HEK293 (cell line): ENCODE results near the gene IDNK.

Source experiments
- CTCF ChIA-PET: fragments of 350-600 bp; formaldehyde crosslinking; extraction: SDS; loops from one replicate; lab custom pipeline; 2021; ENCODE audit warnings: antibody characterized with exemption; lab: Yijun Ruan, JAX
- POLR2A ChIA-PET: fragments of 300-600 bp; formaldehyde crosslinking; extraction: SDS; loops from one replicate; lab custom pipeline; 2020; ENCODE audit warnings: antibody characterized with exemption, inconsistent platforms; lab: Yijun Ruan, JAX
- H3K27ac ChIP-seq: fragments of 200-500 bp; sonication (Bioruptor generic); 2 replicates; pipeline ENCODE4 v1.5.1; 2014; ENCODE audit warnings: low read depth, low read length, control low read depth, inconsistent platforms; ENCODE audit errors: extremely low read depth
- H3K36me3 ChIP-seq, 2 experiments: fragments of 200-500 bp in 1 of 2; sonication (Bioruptor generic) in 1 of 2; 1 replicate in 1 of 2; 2 replicates in 1 of 2; pipeline ENCODE4 v1.5.1; 2014 to 2017; ENCODE audit warnings: inconsistent platforms in 2 of 2, low read length in 2 of 2; ENCODE audit not compliant: control insufficient read depth in 2 of 2, insufficient read depth in 1 of 2
- H3K4me1 ChIP-seq: fragments of 200-500 bp; sonication (Bioruptor generic); 2 replicates; pipeline ENCODE4 v1.5.1; 2014; ENCODE audit warnings: mild to moderate bottlenecking, low read length, inconsistent platforms; ENCODE audit not compliant: control insufficient read depth, insufficient read depth
- H3K4me3 ChIP-seq: 2 replicates; pipeline ENCODE4 v1.5.1; 2011; ENCODE audit warnings: low read depth, mild to moderate bottlenecking, control low read depth, low read length, moderate library complexity
- H3K9me3 ChIP-seq: fragments of 200-500 bp; sonication (Bioruptor generic); 2 replicates; pipeline ENCODE4 v1.5.1; 2014; ENCODE audit warnings: low read depth, low read length, inconsistent platforms; ENCODE audit not compliant: control insufficient read depth, insufficient read depth
- BCL6B ChIP-seq: fragments of 450-650 bp; formaldehyde crosslinking; IDR thresholded peaks from 2 replicates; pipeline ENCODE4 v1.5.1; 2017; ENCODE audit warnings: missing biosample characterization, missing genetic modification characterization
- CTCF ChIP-seq: fragments of 450-650 bp; formaldehyde crosslinking; IDR thresholded peaks from 2 replicates; pipeline ENCODE4 v1.5.1; 2016; ENCODE audit warnings: missing biosample characterization, missing genetic modification characterization
- KLF1 ChIP-seq: fragments of 450-650 bp; formaldehyde crosslinking; IDR thresholded peaks from 2 replicates; pipeline ENCODE4 v1.5.1; 2016; ENCODE audit warnings: missing biosample characterization, missing genetic modification characterization
- SCRT2 ChIP-seq: fragments of 450-650 bp; formaldehyde crosslinking; IDR thresholded peaks from 2 replicates; pipeline ENCODE4 v1.5.1; 2016; ENCODE audit warnings: missing biosample characterization, missing genetic modification characterization
- TCF7L2 ChIP-seq: IDR thresholded peaks from 2 replicates; pipeline ENCODE4 v1.6.1; 2011; ENCODE audit warnings: low read depth, mild to moderate bottlenecking, inconsistent platforms, low read length, moderate library complexity, borderline replicate concordance
- ZEB2 ChIP-seq: fragments of 450-650 bp; formaldehyde crosslinking; IDR thresholded peaks from 2 replicates; pipeline ENCODE4 v1.5.1; 2016; ENCODE audit warnings: missing biosample characterization, missing genetic modification characterization
- ZFP69B ChIP-seq: fragments of 450-650 bp; formaldehyde crosslinking; IDR thresholded peaks from 2 replicates; pipeline ENCODE4 v1.5.1; 2016; ENCODE audit warnings: missing biosample characterization, missing genetic modification characterization
- ZNF248 ChIP-seq: fragments of 450-650 bp; formaldehyde crosslinking; IDR thresholded peaks from 2 replicates; pipeline ENCODE4 v1.5.1; 2017; ENCODE audit warnings: missing biosample characterization, missing genetic modification characterization
- ZNF280C ChIP-seq: fragments of 450-650 bp; formaldehyde crosslinking; IDR thresholded peaks from 2 replicates; pipeline ENCODE4 v1.5.1; 2016; ENCODE audit warnings: missing biosample characterization, missing genetic modification characterization
- ZNF335 ChIP-seq: fragments of 450-650 bp; formaldehyde crosslinking; conservative IDR thresholded peaks from 2 replicates; pipeline ENCODE4 v1.5.1; 2016; ENCODE audit warnings: missing biosample characterization, missing genetic modification characterization
- ZNF362 ChIP-seq: fragments of 450-650 bp; formaldehyde crosslinking; IDR thresholded peaks from 2 replicates; pipeline ENCODE4 v1.5.1; 2016; ENCODE audit warnings: missing biosample characterization, missing genetic modification characterization
- ZNF624 ChIP-seq: fragments of 450-650 bp; formaldehyde crosslinking; IDR thresholded peaks from 2 replicates; pipeline ENCODE4 v1.5.1; 2017; ENCODE audit warnings: missing biosample characterization, missing genetic modification characterization
- ZNF654 ChIP-seq: fragments of 450-650 bp; formaldehyde crosslinking; IDR thresholded peaks from 2 replicates; pipeline ENCODE4 v1.5.1; 2016; ENCODE audit warnings: low read depth, missing biosample characterization, missing genetic modification characterization
- ZNF670 ChIP-seq: fragments of 450-650 bp; formaldehyde crosslinking; IDR thresholded peaks from 2 replicates; pipeline ENCODE4 v1.5.1; 2016; ENCODE audit warnings: missing biosample characterization, missing genetic modification characterization, low read depth

IDNK gene

GRCh38 chr9:83620841-83621636 lies 1.9 kb upstream of the IDNK start:
- TF ChIP-seq ZNF654 (tag by site-specific recombination), result peak; percentile 77
- TF ChIP-seq CTCF, result peak; percentile 46; the same call in 1 of the 2 replicates
- TF ChIP-seq ZNF362 (tag by site-specific recombination), result 0 out of 2 replicates have a peak, but pooled peaks have one; percentile 43
- TF ChIP-seq TCF7L2, result peak; percentile 95
- TF ChIP-seq ZNF280C (tag by site-specific recombination), result no peak
- POLR2A ChIA-PET, result interaction anchor here (0.6 to 1.0 kb wide), 3 partner anchors 87 to 204 kb away, joined by 3 read pairs; partner anchors contain the start of gene UBQLN1
- CTCF ChIA-PET, result interaction anchor here (0.6 to 2.8 kb wide), 32 partner anchors 9 to 820 kb away, joined by 3 to 24 read pairs (median 4); no protein-coding TSS in a partner anchor
- no peak overlapping the region for H3K27ac ChIP-seq
- no peak overlapping the region for H3K4me3 ChIP-seq
- H3K9me3 ChIP-seq, result no peaks in the 10 kb centered on the region
- no peaks in the 10 kb centered on the region; the same call in 1 of the 2 replicates for H3K4me1 ChIP-seq
- H3K36me3 ChIP-seq, result no peaks in the 10 kb centered on the region

- no peak for TF ChIP-seq ZFP69B (tag by site-specific recombination)
- peak; percentile 49; the same call in 1 of the 2 replicates for TF ChIP-seq SCRT2 (tag by site-specific recombination)
- TF ChIP-seq ZNF624 (tag by site-specific recombination), result no peak
- peak; percentile 48; the same call in 1 of the 2 replicates for TF ChIP-seq KLF1 (tag by site-specific recombination)
- TF ChIP-seq ZNF248, result no peak
- 0 out of 2 replicates have a peak, but pooled peaks have one; percentile 41 for TF ChIP-seq ZNF335 (tag by site-specific recombination)
- TF ChIP-seq BCL6B (tag by site-specific recombination), result no peak
- no peak for TF ChIP-seq ZEB2 (tag by site-specific recombination)
- TF ChIP-seq ZNF670 (tag by site-specific recombination), result no peak
- TF ChIP-seq, all 188 proteins: peak for 3
- no peaks in the 10 kb centered on the region; the same call in 1 of the 2 replicates for H3K4me1 ChIP-seq
- POLR2A ChIA-PET, result no interaction called here
- H3K4me3 ChIP-seq, result peak overlapping the region; percentile 73
- peaks cover 0 to 10% of the 10 kb centered on the region in 2 experiments; a peak in 1 of 3 replicates for H3K36me3 ChIP-seq
- peak overlapping the region; percentile 76; the same call in 1 of the 2 replicates for H3K27ac ChIP-seq
- H3K9me3 ChIP-seq, result no peaks in the 10 kb centered on the region
- CTCF ChIA-PET, result interaction anchor here (0.6 to 2.8 kb wide), 2 partner anchors 29 to 289 kb away, joined by 4 to 23 read pairs; no protein-coding TSS in a partner anchor
Measured at GRCh38 chr9:83622433-83622938, 457 bp upstream of the IDNK start.
